ENCODE data around the gene ALPK3.

GRCh38 chr15:84859144-84859543 lies 42.0 kb downstream of the ALPK3 start:
- TF ChIP-seq CTCF (IDR thresholded peaks at IDR 0.05) (no peak), ZFX (IDR thresholded peaks at IDR 0.05; ENCODE audit: borderline replicate concordance) (no peak)

Measured in 22Rv1 (cell line).